ENCODE results near the gene CLASP1. TPM values are rescaled to one million over a fixed set of nuclear protein-coding genes. Genes with fewer than 3 reads are reported as not detected.
"Not testable (repeated sequence)": the region's sequence is repeated elsewhere in the genome, so short reads cannot be mapped to it uniquely, and the experiment has no call there.

CLASP1 gene
- total RNA-seq, 1 experiment from 2014 or later, result 40.0 TPM

DNA sequence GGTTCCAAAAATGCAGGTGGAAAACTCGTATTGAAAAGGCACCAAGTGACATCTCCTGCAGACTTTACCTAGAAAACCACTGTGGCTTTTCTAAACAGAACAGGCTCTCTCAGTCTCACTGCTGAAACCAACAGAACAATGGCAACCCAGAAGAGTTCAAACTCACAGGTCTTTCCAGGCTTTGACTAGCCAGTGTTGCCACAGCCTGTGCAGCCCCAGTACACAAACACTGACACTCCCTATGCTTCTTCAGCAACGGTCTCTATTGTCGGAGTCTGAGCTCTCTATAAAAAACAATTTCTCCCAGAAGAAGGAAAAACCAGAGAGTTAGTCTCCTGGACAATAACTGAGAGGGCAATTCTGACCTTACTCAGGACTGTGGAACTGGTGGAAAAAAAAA lies 206.4 kb downstream of the CLASP1 start:
- DNase-seq (ENCODE audit: extremely low read depth, low read depth), result no peak

DNA sequence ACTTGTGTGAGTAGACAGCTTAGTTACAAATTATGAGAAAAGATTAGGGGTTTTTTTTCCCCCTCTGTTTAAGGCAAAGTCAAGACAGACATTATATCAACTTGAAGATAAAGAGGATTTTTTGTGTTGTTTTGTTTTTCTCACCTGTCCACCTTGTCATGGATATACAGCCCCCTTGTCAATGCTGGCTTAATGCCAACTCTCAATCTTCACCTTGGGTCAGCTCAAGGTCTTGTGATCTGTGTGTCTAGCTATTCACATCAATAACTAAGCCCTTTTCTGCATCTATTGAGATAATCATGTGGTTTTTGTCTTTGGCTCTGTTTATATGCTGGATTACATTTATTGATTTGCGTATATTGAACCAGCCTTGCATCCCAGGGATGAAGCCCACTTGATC lies 211.0 kb downstream of the CLASP1 start:
- DNase-seq (ENCODE audit: extremely low read depth, low read depth), result not testable (repeated sequence)

DNA sequence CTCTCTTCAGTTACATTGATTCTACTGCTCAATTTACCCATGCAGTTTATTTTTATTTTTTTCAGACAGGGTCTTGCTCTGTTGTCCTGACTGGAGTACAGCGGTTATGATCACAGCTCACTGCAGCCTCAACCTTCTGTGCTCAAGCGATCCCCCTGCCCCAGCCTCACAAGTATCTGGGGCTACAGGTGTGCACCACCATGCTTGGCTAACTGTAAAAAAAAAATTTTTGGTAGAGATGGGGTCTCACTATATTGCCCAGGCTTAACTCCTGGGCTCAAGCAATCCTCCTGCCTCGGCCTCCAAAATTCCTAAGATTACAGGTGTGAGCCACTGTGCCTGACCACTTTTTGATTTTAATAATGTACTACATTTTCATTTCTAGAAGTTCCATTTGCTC lies 212.3 kb downstream of the CLASP1 start:
- DNase-seq (ENCODE audit: extremely low read depth, low read depth), result no peak

DNA sequence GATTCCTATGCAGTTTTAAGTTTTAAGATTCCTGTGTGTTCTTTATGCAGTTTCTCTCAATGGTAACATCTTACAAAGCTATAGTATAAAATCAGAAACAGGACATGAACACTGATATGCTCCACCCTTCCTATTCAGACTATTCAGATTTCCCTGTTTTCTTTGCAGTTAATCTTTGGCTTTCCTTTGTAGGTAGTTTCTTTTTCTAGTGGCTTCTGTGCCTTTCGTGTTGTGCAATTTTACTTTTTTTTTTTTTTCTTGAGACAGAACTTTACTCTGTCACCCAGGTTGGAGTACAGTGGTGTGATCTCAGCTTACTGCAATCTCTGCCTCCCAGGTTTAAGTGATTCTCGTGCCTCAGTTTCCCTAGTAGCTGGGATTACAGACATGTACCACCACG lies 213.5 kb downstream of the CLASP1 start:
- DNase-seq (ENCODE audit: extremely low read depth, low read depth), result no peak

DNA sequence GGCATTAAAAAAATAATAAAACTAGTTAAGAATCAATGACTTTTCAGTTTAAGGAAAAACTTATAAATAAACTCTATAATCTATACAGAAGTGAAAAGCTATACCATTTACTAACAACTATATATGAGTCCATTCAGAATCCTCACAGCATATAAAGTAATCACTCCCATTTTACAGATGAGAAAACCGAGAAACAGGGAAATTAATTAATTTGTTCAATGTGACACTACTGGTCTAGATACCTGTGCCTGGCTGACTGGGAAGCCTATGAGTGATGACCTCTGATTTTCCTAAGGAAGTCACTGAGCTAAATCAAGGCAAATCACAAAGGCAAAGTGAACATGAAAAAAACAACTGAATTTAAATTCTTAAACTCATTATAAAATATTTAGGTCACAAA lies 218.0 kb downstream of the CLASP1 start:
- no peak for DNase-seq (ENCODE audit: extremely low read depth, low read depth)

DNA sequence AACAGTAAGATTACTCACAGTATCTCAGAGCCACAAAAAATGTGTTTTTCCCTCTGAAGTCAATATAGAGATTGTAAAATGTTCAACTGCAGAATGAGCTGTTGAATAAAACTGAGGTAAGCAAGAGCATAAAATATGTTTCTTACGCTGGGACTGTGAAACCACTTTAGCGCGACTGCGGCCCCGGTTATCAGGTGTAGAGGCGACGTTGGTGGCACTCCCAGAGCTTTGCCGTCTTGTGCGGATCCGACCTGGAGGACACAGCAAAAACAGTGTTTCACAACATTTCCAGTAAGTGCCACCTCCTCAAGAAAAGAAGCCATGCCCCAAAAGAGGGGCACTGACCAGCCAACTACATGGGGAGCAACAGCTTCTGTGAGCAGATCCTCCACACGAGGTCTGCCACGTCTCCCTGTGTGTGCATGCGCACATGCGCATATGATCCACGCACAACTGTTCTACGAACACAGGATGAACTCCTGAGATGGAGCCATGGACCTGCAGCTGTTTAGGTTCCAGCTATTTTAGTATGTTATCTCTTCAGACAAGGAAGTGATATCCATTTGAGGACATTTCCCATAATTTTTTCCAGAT lies 219.2 kb downstream of the CLASP1 start:
- DNase-seq (ENCODE audit: extremely low read depth, low read depth), result no peak

DNA sequence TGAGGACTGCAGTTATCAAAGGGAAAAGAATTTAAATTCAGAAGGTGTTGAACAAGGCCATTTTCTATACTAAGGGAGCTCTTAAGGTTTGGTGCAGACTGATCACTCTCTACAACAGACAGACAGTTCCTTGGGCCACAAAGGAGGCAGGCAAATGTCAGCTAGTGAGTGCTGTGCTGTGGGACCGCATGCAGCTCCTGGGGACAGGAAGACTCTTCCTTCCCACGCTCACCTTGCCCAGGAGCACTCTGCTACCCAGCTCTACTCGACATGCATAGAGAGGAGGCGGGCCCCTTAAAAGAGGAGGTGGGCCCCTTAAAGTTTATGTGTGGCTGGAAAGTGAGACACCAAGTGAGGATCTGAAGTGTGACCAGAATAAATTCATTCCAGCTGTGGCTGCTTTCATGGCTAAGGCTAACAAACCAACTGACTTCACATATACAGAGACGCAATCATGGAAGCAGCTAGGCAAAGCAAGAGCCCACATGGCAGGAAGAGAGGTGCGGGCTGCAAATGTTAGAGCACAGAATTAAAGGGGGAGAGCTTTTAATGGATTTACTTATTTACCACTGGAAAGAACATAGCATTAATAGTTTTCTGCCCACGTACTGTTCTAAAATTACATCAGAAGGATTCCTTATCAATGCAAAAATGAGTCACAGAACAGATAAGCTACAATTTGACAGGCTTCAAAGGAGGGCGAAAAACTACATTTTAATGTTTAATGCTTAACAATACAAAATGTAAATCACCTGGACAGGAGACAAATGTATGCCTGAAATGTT lies 220.0 kb downstream of the CLASP1 start:
- DNase-seq (ENCODE audit: extremely low read depth, low read depth), result no peak

DNA sequence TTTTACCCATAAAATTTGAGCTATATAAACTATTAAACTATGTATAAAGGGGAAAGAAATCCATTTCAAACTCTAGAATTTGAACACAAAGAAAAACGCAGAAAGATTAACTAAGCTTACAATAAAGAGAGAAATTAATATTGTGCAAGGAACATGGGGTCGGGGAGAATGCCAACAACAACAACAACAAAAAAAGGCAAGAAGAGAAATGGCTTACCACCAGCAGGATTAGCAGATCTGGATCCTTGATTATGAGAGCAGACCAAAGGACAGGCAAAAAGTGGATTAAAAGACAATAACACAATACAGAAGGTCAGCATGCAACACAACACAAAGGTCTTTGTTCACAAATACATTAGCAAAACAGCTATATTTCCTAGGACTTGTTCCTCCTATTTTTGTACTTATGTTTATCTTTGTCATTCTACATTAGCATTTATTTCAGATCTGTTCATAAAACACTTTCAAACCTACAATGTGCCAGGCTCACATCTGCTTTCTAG lies 222.0 kb downstream of the CLASP1 start:
- DNase-seq (ENCODE audit: extremely low read depth, low read depth), result no peak

DNA sequence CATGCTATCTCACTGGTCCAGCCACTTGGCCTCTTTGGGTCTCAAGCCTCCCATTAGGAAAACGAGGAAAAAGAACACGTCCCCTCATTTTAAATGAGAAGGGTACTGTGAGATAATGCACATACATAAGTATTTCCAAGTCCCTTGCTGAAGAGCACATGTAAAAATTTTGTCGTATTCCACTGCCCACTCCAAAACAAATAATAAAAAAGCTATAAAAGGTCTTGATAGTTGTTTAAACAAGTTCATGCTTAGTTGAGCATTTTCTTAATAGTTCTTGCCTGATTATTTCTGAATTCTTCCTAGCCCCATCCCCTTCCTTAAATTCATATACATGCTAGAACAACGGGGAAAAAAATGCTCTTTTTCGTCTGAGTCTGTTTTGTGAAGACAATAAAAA lies 228.8 kb downstream of the CLASP1 start:
- DNase-seq (ENCODE audit: extremely low read depth, low read depth), result no peak

DNA sequence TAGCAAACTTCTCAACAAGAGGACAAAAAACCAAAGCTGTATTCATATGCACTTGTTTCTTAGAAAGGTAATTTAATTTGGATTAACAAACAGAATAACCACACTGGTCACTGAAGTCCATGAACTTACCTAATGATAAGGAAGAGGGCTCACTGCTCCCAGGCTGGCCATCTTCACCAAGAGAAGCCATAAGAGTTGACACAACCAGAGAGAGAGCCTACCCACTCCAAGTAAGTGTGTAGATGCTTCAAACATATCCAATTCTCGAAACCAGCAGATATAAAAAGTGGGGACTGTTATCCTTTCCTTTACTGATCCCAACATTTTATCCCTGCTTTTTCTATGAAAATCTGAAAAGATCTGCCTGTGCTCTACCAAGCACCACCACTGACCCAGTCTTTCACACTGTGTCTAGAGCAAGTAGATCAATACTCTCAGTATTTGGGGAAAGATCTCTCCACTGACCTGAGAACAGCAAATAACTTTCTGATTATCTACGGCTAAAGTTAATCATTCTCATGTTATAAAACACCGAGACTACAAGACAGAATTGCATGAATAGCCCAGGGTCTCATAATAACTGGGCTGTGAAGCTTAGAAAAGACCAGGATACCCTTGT lies 230.1 kb downstream of the CLASP1 start:
- no peak for DNase-seq (ENCODE audit: extremely low read depth, low read depth)

DNA sequence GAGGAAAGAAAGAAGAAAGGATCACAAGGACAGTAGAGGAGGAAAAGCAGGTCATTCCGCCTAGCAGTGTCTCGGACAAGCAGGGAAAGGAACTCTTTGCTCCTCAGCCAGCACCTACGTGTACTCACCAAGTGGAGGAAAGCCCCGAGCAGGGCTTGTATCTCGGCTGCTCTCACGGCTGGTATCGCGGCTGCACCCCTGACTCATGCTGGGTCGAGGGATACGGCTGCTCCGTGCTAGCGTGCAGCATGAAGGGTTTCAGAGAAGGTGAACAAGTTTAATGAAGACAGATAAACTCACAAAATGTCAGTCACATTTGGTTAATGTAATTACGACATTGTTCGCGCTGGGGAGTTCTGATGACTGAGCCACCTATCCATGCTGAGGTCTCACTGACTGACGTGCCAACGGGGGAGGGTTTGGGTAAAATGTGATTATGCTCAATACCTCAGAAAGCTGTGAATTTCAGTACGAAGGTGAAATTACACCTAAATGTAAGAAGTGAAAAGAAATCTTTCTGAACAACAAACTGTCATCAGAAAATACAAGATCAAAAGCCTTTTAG lies 230.7 kb downstream of the CLASP1 start:
- DNase-seq (ENCODE audit: extremely low read depth, low read depth), result no peak

DNA sequence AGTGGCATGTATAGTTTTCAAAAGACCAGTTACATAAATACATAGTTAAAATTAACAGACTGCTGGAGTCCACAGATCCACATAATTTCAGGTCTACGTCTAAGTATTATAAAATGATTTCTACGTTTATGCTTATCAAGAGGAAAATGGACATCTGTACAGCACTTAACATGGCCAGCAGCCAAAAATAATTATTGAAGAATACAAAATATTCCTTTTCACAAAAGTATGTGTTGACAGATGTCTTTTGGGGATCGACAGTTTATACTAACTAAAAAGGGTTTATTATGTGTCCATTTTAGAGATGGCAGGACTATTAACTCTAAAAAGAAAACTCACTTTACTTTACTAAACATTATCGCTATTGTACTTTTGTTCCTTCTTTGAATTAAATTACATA lies 231.4 kb downstream of the CLASP1 start:
- no peak for DNase-seq (ENCODE audit: extremely low read depth, low read depth)

DNA sequence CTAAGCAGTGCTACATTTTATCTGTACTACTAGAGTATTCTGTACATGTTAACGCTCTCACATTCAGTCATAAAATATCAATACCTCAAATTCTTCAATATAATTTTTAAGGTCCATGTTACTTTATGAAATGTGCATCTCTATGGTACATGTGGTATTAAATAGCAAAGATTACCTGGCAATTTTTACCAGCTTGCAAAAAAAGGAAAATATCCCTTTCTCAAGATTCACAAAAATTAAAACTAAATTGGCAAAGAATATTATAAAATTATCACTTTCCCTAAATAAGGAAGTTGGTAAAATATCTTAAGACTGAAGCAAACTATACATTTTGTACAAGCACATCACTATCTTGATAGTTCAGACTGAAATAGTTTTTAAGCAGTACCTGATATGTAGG lies 233.5 kb downstream of the CLASP1 start:
- no peak for DNase-seq (ENCODE audit: extremely low read depth, low read depth)

DNA sequence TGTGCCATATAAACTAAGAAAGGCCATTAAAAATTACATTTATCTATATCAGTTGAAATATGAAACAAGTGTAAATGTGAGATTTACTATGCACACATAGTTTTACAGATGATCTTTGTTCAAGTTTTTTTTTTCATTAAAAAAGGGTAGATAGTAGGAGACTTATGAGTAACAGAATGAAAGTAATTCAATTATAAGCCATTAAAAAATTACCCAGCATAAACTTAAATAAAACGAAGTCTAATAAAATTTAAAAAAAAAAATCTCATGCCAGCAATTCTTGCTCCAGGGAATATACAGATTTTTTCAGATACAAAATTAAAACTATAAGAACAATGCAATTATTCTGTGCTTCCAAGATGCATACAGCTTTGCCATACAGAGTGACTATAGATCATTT lies 236.9 kb downstream of the CLASP1 start:
- no peak for DNase-seq (ENCODE audit: extremely low read depth, low read depth)

DNA sequence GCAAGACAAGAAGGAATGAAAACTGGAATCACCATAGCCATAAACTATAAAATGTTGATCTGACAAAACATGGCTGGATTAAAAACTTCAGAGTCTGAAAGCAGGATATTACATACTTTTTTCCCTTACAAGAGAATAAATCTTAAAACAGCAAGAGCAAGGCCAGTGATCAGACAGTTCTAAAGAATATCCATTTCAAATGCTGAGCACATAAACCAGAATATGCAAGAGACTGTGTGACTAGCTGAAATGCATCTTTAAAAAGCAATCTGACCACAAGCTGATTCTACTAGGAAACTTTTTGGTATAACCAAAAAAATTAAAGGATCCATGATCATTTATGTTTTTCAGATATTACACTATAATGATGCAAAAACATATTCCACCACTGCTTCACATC lies 239.3 kb downstream of the CLASP1 start:
- DNase-seq (ENCODE audit: extremely low read depth, low read depth), result no peak

DNA sequence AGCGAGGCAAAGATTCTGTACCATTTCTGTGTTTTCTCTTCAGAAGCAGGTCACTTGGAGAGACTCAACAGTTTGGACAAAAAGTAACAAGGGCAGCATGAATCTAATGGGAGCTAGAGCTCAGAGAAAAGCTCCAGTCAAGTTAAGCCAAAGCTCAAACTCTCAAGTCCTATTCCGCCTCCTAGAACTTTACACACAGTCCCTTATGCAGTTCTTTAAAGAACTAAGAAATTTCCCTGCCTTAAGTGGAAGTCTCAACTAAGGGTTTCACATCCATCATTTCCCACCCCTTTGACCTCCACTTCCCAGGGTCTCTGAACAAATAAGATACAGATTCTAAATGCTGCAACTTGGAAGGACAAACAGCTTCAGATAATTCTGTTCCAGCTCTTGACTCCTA lies 239.9 kb downstream of the CLASP1 start:
- DNase-seq (ENCODE audit: extremely low read depth, low read depth), result no peak

DNA sequence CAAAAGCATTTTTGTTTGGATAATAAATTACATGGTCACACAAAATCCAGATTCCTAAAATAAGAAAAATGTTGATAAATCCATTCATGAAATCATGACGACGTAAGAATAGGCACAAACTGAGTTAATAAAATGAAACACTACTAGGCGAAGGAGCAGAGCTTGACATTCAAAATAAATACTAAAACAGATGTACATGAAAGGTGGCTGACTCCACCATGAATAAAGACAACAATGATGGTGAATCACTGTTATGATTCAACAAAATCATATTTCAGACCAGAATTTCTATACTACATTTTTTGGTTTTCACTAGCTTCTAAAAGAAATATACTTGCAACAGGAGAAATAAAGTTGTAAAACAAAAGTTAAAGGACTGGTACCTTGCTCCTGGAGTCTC lies 240.6 kb downstream of the CLASP1 start:
- no peak for DNase-seq (ENCODE audit: extremely low read depth, low read depth)

DNA sequence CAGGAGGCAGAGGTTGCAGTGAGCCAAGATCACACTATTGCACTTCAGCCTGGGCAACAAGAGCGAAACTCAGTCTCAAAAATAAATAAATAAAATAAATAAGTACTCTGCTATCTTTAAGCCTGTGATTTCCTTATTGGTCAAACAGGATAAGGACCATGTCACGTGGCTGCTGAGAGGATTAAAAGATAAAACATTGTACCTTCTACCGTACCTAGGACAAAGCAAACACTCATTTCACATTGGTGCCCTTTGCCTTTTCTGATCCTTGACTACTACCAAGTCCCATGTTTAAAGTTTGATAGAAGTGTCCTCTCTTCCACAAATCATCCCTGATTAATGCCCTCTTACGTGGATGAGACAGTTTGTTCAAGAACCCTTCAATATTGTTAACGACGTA lies 244.0 kb downstream of the CLASP1 start:
- no peak for DNase-seq (ENCODE audit: extremely low read depth, low read depth)

DNA sequence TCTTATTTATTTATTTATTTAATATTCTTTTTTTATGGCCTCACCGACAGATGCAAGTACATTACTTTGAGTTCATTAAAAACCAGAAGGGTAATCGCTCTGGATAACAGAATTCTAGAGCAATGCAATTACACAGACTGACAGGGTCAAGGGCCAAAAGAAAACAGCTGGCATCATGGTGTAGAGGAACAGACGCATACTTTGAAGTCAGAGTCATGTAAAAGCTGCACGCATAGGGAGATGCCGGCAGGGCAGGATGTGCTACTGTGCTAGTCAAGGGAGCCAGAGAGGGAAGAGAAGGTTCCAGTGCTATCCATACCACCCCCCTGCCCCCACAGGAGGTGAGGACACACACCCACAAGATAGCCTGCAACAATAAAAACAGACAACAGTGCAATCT lies 249.1 kb downstream of the CLASP1 start:
- no peak for DNase-seq (ENCODE audit: extremely low read depth, low read depth)

DNA sequence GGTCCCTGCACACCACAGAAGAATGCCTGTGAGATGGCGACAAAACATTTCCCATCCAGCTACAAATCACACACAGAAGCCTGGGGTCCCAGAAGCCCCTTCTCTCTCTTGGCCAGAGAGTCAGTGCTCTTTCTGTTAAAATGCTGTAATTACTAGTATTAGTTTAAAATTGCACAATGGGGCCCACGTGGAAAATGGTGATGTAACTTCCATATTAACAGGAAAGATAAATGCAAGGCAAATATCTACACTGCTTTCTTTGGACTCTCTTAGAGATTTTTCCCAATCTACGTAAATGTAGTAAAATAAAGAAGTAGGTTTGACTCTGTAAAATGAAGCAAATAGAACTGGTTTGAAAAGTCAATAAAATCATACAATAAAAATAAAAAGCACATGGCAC lies 250.4 kb downstream of the CLASP1 start:
- DNase-seq (ENCODE audit: extremely low read depth, low read depth), result no peak

DNA sequence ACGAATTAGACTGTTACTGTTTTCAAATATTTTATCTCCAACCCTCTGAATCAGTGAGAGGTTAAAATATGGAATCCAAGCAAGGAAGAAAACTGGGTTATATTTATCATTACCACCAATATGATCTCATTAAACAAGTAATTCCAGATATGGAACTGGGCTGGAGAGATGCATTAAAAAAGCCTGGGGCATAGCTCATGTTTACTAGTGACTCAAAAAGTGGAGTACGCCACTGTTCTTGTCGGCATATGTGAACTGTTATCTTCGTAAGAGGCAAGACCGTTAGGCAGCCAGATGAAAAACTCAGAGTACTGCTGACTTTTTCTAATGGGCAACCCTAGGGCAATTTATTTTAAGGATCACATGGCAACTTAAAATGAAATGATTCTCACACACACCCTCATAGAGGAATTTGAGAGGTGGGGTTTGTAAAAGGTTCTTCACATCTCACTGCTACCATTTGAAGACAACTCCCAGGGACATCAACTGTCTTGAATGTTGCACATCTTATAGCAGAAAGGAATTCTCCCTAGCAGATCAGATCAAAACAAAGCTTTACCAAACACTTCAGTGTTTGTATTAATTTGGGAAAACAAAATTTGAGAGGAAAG lies 259.1 kb downstream of the CLASP1 start:
- no peak for DNase-seq (ENCODE audit: extremely low read depth, low read depth)
